Mesenchymal stem cell (in vitro differentiated cells and primary cell): ENCODE measurements around the gene DOCK11.

Source experiments
- DNase-seq: peaks from one replicate; pipeline ENCODE4 v3.0.0-alpha.2; 2013
- H2AFZ ChIP-seq: one replicate; pipeline ENCODE4 v1.6.1; 2013; ENCODE audit warnings: low read depth, mild to moderate bottlenecking, control low read depth, inconsistent platforms, low read length, moderate library complexity
- H2AK5ac ChIP-seq: 2 replicates; pipeline ENCODE4 v1.6.1; 2013; ENCODE audit warnings: low read length, moderate library complexity, mild to moderate bottlenecking, inconsistent platforms; ENCODE audit not compliant: severe bottlenecking
- H2BK120ac ChIP-seq: one replicate; pipeline ENCODE4 v1.6.1; 2013; ENCODE audit warnings: low read depth, mild to moderate bottlenecking, inconsistent platforms, low read length, moderate library complexity
- H2BK12ac ChIP-seq, 2 experiments: one replicate each; pipeline ENCODE4 v1.6.1; 2013; ENCODE audit warnings: inconsistent platforms in 2 of 2, low read length in 2 of 2, mild to moderate bottlenecking in 2 of 2, moderate library complexity in 2 of 2, control low read depth in 1 of 2
- H2BK15ac ChIP-seq: one replicate; pipeline ENCODE4 v1.6.1; 2013; ENCODE audit warnings: mild to moderate bottlenecking, low read depth, inconsistent platforms; ENCODE audit not compliant: poor library complexity, severe bottlenecking
- H2BK5ac ChIP-seq: 2 replicates; pipeline ENCODE4 v1.6.1; 2013; ENCODE audit warnings: low read depth, mild to moderate bottlenecking, low read length, control low read depth, inconsistent platforms; ENCODE audit not compliant: poor library complexity, severe bottlenecking
- H3K14ac ChIP-seq, 2 experiments: one replicate each; pipeline ENCODE4 v1.6.1; 2013; ENCODE audit warnings: inconsistent platforms in 2 of 2, low read length in 2 of 2, control low read depth in 1 of 2, mild to moderate bottlenecking in 1 of 2, moderate library complexity in 1 of 2
- H3K18ac ChIP-seq, 2 experiments: one replicate each; pipeline ENCODE4 v1.6.1; 2013; ENCODE audit warnings: inconsistent platforms in 2 of 2, low read length in 2 of 2, control low read depth in 1 of 2, low read depth in 1 of 2, mild to moderate bottlenecking in 1 of 2
- H3K23ac ChIP-seq, 2 experiments: one replicate each; pipeline ENCODE4 v1.6.1; 2013; ENCODE audit warnings: inconsistent platforms in 2 of 2, low read length in 2 of 2, mild to moderate bottlenecking in 2 of 2, moderate library complexity in 2 of 2, control low read depth in 1 of 2
- H3K27ac ChIP-seq: 2 replicates; pipeline ENCODE4 v1.5.1; 2013; ENCODE audit warnings: mild to moderate bottlenecking, moderate library complexity, low read length, control low read depth, inconsistent platforms; ENCODE audit not compliant: poor library complexity, severe bottlenecking
- H3K27me3 ChIP-seq, 2 experiments: 2 replicates each; pipeline versions ENCODE4 v1.6.1 to v1.7.0; 2013; ENCODE audit warnings: low read length in 2 of 2, mild to moderate bottlenecking in 2 of 2, moderate library complexity in 2 of 2, control low read depth in 1 of 2, inconsistent platforms in 1 of 2; ENCODE audit not compliant: control insufficient read depth in 1 of 2, insufficient read depth in 1 of 2
- H3K36me3 ChIP-seq, 2 experiments: 2 replicates each; pipeline versions ENCODE4 v1.6.1 to v1.7.0; 2013; ENCODE audit warnings: low read length in 2 of 2, control low read depth in 1 of 2, inconsistent platforms in 1 of 2, low read depth in 1 of 2, mild to moderate bottlenecking in 1 of 2; ENCODE audit not compliant: insufficient read depth in 2 of 2, control insufficient read depth in 1 of 2
- H3K4ac ChIP-seq, 2 experiments: one replicate each; pipeline ENCODE4 v1.6.1; 2013; ENCODE audit warnings: inconsistent platforms in 2 of 2, low read length in 2 of 2, mild to moderate bottlenecking in 2 of 2, moderate library complexity in 2 of 2, control low read depth in 1 of 2, low read depth in 1 of 2
- H3K4me1 ChIP-seq: 2 replicates; pipeline ENCODE4 v1.6.1; 2013; ENCODE audit warnings: low read depth, low read length, control low read depth; ENCODE audit not compliant: control insufficient read depth, insufficient read depth
- H3K4me2 ChIP-seq: 2 replicates; pipeline ENCODE4 v1.6.1; 2013; ENCODE audit warnings: low read length, mild to moderate bottlenecking, inconsistent platforms; ENCODE audit not compliant: poor library complexity, severe bottlenecking
- H3K4me3 ChIP-seq, 2 experiments: 2 replicates each; pipeline versions ENCODE4 v1.5.1 to v1.7.0; 2013; ENCODE audit warnings: low read length in 2 of 2, mild to moderate bottlenecking in 2 of 2, control low read depth in 1 of 2, low read depth in 1 of 2; ENCODE audit not compliant: insufficient read depth in 1 of 2
- H3K79me1 ChIP-seq: replicated peaks from 2 replicates; pipeline ENCODE4 v1.6.1; 2013; ENCODE audit warnings: mild to moderate bottlenecking, control low read depth, low read length, inconsistent platforms; ENCODE audit not compliant: poor library complexity, severe bottlenecking
- H3K9ac ChIP-seq: 2 replicates; pipeline ENCODE4 v1.7.0; 2013; ENCODE audit warnings: mild to moderate bottlenecking, low read length, moderate library complexity
- H3K9me3 ChIP-seq: 2 replicates; pipeline ENCODE4 v1.7.0; 2013; ENCODE audit warnings: mild to moderate bottlenecking, low read length; ENCODE audit not compliant: control insufficient read depth
- H4K8ac ChIP-seq: one replicate; pipeline ENCODE4 v1.6.1; 2013; ENCODE audit warnings: inconsistent platforms, mild to moderate bottlenecking, low read length, moderate library complexity
- H4K91ac ChIP-seq: one replicate; pipeline ENCODE4 v1.6.1; 2013; ENCODE audit warnings: mild to moderate bottlenecking, low read length, inconsistent platforms
- WGBS: methylation state at CpG from one replicate; pipeline ENCODE4 v1.1.7; 2013; ENCODE audit warnings: mixed read lengths; 5-methylcytosine and 5-hydroxymethylcytosine counted together

DOCK11 gene

DNA sequence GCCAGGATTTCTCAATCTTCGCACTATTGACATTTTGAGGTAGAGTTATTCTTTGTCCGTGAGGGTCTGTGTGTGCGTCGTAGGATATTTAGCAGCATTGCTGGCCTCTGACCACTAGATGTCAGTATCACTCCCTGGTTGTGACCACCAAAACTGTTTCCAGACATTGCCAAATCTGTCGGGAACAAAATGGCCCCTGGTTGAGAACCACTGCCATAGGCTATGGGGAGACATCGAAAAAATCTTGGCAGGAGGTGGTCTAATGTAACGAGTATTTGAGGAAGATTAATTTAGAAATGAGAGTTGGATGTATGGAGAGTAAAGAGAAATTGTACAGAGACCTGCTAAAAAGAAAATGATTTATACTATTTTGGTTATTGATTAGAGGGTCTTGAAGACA, 108.4 kb downstream of the DOCK11 start:
- no peak overlapping the region for H3K4me2 ChIP-seq
- H2BK12ac ChIP-seq, result no peak overlapping the region
- no peak overlapping the region for H2BK5ac ChIP-seq
- H3K9me3 ChIP-seq, result no peaks in the 10 kb centered on the region
- no peak overlapping the region for H3K23ac ChIP-seq
- H4K8ac ChIP-seq, result no peak overlapping the region
- H3K79me1 ChIP-seq, result no peaks in the 10 kb centered on the region
- H2BK15ac ChIP-seq, result no peak overlapping the region
- no peak overlapping the region for H3K4ac ChIP-seq
- DNase-seq, result peak; percentile 68
- peak overlapping the region; percentile 51 for H3K9ac ChIP-seq
- no peak overlapping the region for H3K14ac ChIP-seq
- no peak overlapping the region for H3K18ac ChIP-seq
- H3K4me1 ChIP-seq, result no peaks in the 10 kb centered on the region
- no peak overlapping the region for H2AFZ ChIP-seq
- H3K36me3 ChIP-seq, result peaks cover 0 to 14% of the 10 kb centered on the region in 2 experiments
- WGBS, result 6% methylated on average over 3 of the region's 7 CpGs
- H3K27me3 ChIP-seq, result no peaks in the 10 kb centered on the region
- H3K4me3 ChIP-seq, result no peak overlapping the region
- H2BK120ac ChIP-seq, result no peak overlapping the region
- H4K91ac ChIP-seq, result no peak overlapping the region
- H3K27ac ChIP-seq, result no peak overlapping the region
- no peak overlapping the region for H2AK5ac ChIP-seq

DNA sequence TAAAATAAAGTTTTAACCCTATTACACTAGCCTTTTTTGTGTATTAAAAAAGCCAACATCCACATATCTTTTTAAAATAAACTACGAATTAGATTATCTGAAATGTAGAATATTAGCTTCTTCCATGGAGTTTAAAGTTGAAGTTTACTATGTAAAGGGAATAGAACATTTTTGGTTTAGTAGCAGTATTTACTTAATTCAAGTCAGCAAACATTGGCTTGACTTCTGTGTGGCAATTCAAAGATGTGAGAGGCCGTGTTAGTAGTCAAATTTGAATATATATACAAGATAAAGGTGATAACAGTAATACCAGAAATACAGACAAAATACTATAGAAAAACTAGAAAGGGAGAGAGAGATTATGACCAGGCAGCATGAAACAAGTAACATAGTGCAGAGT, 116.7 kb downstream of the DOCK11 start:
- no peak overlapping the region for H2BK120ac ChIP-seq
- H2BK5ac ChIP-seq, result no peak overlapping the region
- H3K4me2 ChIP-seq, result no peak overlapping the region
- no peaks in the 10 kb centered on the region for H3K9me3 ChIP-seq
- WGBS, result no CpG with 5 or more reads among the region's 2 CpGs
- no peak overlapping the region for H4K91ac ChIP-seq
- H2AFZ ChIP-seq, result no peak overlapping the region
- no peak for DNase-seq
- peaks cover 0 to 90% of the 10 kb centered on the region in 2 experiments for H3K36me3 ChIP-seq
- no peak overlapping the region for H2BK15ac ChIP-seq
- no peak overlapping the region for H3K14ac ChIP-seq
- no peak overlapping the region for H2BK12ac ChIP-seq
- H3K27me3 ChIP-seq, result no peaks in the 10 kb centered on the region
- no peak overlapping the region for H3K18ac ChIP-seq
- no peak overlapping the region for H3K27ac ChIP-seq
- no peak overlapping the region for H3K4ac ChIP-seq
- H3K4me3 ChIP-seq, result no peak overlapping the region
- no peaks in the 10 kb centered on the region for H3K4me1 ChIP-seq
- no peak overlapping the region for H3K23ac ChIP-seq
- H2AK5ac ChIP-seq, result no peak overlapping the region
- no peaks in the 10 kb centered on the region for H3K79me1 ChIP-seq
- no peak overlapping the region for H3K9ac ChIP-seq
- no peak overlapping the region for H4K8ac ChIP-seq

DNA sequence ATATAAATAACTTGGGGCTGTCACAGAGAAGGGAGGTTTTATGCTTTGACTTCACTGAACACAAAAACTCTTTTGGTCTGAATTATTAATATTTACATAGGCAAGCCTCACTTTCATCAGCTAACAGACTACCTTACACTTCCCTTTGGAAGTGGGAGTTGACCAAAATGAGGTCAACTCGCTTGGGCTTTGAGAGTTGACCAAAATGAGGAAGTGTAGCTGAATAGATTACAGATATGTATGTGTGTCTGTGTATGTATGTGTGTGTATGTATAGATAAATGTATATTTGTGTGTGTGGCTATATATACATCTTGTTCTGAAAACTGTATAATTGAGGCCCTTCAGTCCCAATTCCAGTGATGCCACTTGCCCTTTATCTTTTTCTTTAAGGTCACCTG, 118.5 kb downstream of the DOCK11 start:
- no peaks in the 10 kb centered on the region for H3K79me1 ChIP-seq
- no peak overlapping the region for H4K8ac ChIP-seq
- no peak overlapping the region for H3K18ac ChIP-seq
- H2AK5ac ChIP-seq, result no peak overlapping the region
- no peaks in the 10 kb centered on the region for H3K27me3 ChIP-seq
- H3K9ac ChIP-seq, result no peak overlapping the region
- H2BK5ac ChIP-seq, result no peak overlapping the region
- H2AFZ ChIP-seq, result no peak overlapping the region
- no peak overlapping the region for H2BK120ac ChIP-seq
- no peak overlapping the region for H2BK15ac ChIP-seq
- H3K4me1 ChIP-seq, result no peaks in the 10 kb centered on the region
- H3K4me3 ChIP-seq, result no peak overlapping the region
- H2BK12ac ChIP-seq, result no peak overlapping the region
- H4K91ac ChIP-seq, result no peak overlapping the region
- H3K4ac ChIP-seq, result no peak overlapping the region
- DNase-seq, result no peak
- no peak overlapping the region for H3K27ac ChIP-seq
- H3K23ac ChIP-seq, result no peak overlapping the region
- no peak overlapping the region for H3K14ac ChIP-seq
- 88% methylated on average over 1 of the region's 1 CpG for WGBS
- peaks cover 0 to 75% of the 10 kb centered on the region in 2 experiments for H3K36me3 ChIP-seq
- no peaks in the 10 kb centered on the region for H3K9me3 ChIP-seq
- no peak overlapping the region for H3K4me2 ChIP-seq

DNA sequence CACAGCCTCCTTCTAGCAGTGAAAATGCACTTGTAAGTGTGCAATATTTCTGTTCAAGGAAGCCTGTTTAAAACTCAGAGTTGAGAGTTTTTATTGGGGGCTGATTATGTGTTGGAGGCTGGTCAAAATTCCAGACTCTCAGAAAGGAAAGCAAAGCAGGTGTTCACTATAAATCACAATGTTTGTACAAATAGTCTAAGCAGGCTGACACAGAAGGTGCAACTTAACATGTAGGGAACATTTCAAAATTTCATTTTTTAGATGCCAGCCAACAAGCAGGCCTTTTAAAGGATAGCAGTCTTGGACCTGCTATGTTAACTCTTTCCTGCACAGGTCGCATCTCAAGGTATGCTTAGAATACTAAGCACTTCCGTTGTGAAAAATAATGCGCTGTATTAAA, 119.5 kb downstream of the DOCK11 start:
- H3K27me3 ChIP-seq, result no peaks in the 10 kb centered on the region
- no peaks in the 10 kb centered on the region for H3K79me1 ChIP-seq
- no peak overlapping the region for H3K4me3 ChIP-seq
- DNase-seq, result no peak
- H2BK5ac ChIP-seq, result no peak overlapping the region
- no peak overlapping the region for H3K18ac ChIP-seq
- H3K9ac ChIP-seq, result no peak overlapping the region
- H3K4me1 ChIP-seq, result no peaks in the 10 kb centered on the region
- H3K4me2 ChIP-seq, result no peak overlapping the region
- H3K14ac ChIP-seq, result no peak overlapping the region
- WGBS, result no CpG with 5 or more reads among the region's 3 CpGs
- no peak overlapping the region for H2BK12ac ChIP-seq
- no peak overlapping the region for H2BK120ac ChIP-seq
- H3K9me3 ChIP-seq, result no peaks in the 10 kb centered on the region
- no peak overlapping the region for H3K4ac ChIP-seq
- H4K91ac ChIP-seq, result no peak overlapping the region
- H4K8ac ChIP-seq, result no peak overlapping the region
- H3K23ac ChIP-seq, result no peak overlapping the region
- no peak overlapping the region for H3K27ac ChIP-seq
- peaks cover 0 to 66% of the 10 kb centered on the region in 2 experiments for H3K36me3 ChIP-seq
- no peak overlapping the region for H2AK5ac ChIP-seq
- H2AFZ ChIP-seq, result no peak overlapping the region
- H2BK15ac ChIP-seq, result no peak overlapping the region
